ENCODE data around the gene BNC2. TPM values are rescaled to one million over a fixed set of nuclear protein-coding genes. Genes with fewer than 3 reads are reported as not detected.

The BNC2 gene
- total and polyA plus RNA-seq, 8 donors, result 0.28 to 7.6 (median 0.99) TPM

GRCh38 chr9:16668734-16669295, 201.7 kb downstream of the BNC2 start:
- TF ChIP-seq CTCF (IDR thresholded peaks at IDR 0.05), result no peak
- intact Hi-C loops (cut with DNase I), result no loop called here
- 39 to 53% methylated on average over 5 of the region's 5 CpGs for WGBS, 2 donors
- H3K4me1 ChIP-seq, result no peaks in the 10 kb centered on the region
- no peak for FAIRE-seq
- no peak for DNase-seq
- H3K4me3 ChIP-seq, result no peak overlapping the region
- no peaks in the 10 kb centered on the region for H3K27me3 ChIP-seq
- H3K9me3 ChIP-seq, result no peaks in the 10 kb centered on the region
- no peak for ATAC-seq
- no peaks in the 10 kb centered on the region for H3K36me3 ChIP-seq
- H3K27ac ChIP-seq, result no peak overlapping the region

GRCh38 chr9:16664211-16664610, 206.3 kb downstream of the BNC2 start:
- H3K4me3 ChIP-seq, result no peak overlapping the region
- intact Hi-C loops (cut with DNase I), result no loop called here
- no peak for DNase-seq
- no peaks in the 10 kb centered on the region for H3K27me3 ChIP-seq
- 87 to 94% methylated on average over 2 of the region's 2 CpGs for WGBS, 2 donors
- no peaks in the 10 kb centered on the region for H3K36me3 ChIP-seq
- no peak for TF ChIP-seq CTCF (IDR thresholded peaks at IDR 0.05)
- no peak overlapping the region for H3K27ac ChIP-seq
- H3K9me3 ChIP-seq, result no peaks in the 10 kb centered on the region
- ATAC-seq, result no peak
- no peak for FAIRE-seq
- H3K4me1 ChIP-seq, result no peaks in the 10 kb centered on the region

- 61 to 74% methylated on average over 1 of the region's 1 CpG for WGBS, 2 donors
- H3K36me3 ChIP-seq, result no peaks in the 10 kb centered on the region
- no peaks in the 10 kb centered on the region for H3K9me3 ChIP-seq
- H3K4me1 ChIP-seq, result no peaks in the 10 kb centered on the region
- no peak overlapping the region for H3K4me3 ChIP-seq
- no peaks in the 10 kb centered on the region for H3K27me3 ChIP-seq
- H3K27ac ChIP-seq, result no peak overlapping the region
- no peak for TF ChIP-seq CTCF (IDR thresholded peaks at IDR 0.05)
- FAIRE-seq (no peak), ATAC-seq (no peak), DNase-seq (no peak)
- intact Hi-C loops (cut with DNase I), result no loop called here
Observed at GRCh38 chr9:16661816-16662215, 208.7 kb downstream of the BNC2 start.

- WGBS, 2 donors, result 67 to 76% methylated on average over 11 of the region's 11 CpGs
- Histone ChIP-seq H3K27ac (no peak overlapping the region), H3K4me3 (no peak overlapping the region), H3K9me3 (no peaks in the 10 kb centered on the region), H3K36me3 (no peaks in the 10 kb centered on the region), H3K4me1 (no peaks in the 10 kb centered on the region), H3K27me3 (no peaks in the 10 kb centered on the region)
- FAIRE-seq (no peak), ATAC-seq (no peak), DNase-seq (no peak)
- intact Hi-C loops (cut with DNase I), result no loop called here
- TF ChIP-seq CTCF (IDR thresholded peaks at IDR 0.05), result no peak
Observed at GRCh38 chr9:16659096-16659495, 211.4 kb downstream of the BNC2 start.

GRCh38 chr9:16656432-16657169, 213.9 kb downstream of the BNC2 start:
- no peak for TF ChIP-seq CTCF (IDR thresholded peaks at IDR 0.05)
- Histone ChIP-seq H3K27me3 (no peaks in the 10 kb centered on the region), H3K4me1 (no peaks in the 10 kb centered on the region), H3K4me3 (no peak overlapping the region), H3K9me3 (no peaks in the 10 kb centered on the region), H3K36me3 (no peaks in the 10 kb centered on the region), H3K27ac (no peak overlapping the region)
- no peak for ATAC-seq
- no peak for FAIRE-seq
- WGBS, 2 donors, result 59 to 85% methylated on average over 2 of the region's 2 CpGs
- intact Hi-C loops (cut with DNase I), result no loop called here
- no peak for DNase-seq
